Measurements from ENCODE around the gene KYNU. TPM values are rescaled to one million over a fixed set of nuclear protein-coding genes. Genes with fewer than 3 reads are reported as not detected.
A peak's percentile ranks its signal among the peaks of the same experiment; 100 is the strongest.

KYNU gene
- total and polyA plus RNA-seq, 7 donors, result 0.10 to 0.69 (median 0.40) TPM

DNA sequence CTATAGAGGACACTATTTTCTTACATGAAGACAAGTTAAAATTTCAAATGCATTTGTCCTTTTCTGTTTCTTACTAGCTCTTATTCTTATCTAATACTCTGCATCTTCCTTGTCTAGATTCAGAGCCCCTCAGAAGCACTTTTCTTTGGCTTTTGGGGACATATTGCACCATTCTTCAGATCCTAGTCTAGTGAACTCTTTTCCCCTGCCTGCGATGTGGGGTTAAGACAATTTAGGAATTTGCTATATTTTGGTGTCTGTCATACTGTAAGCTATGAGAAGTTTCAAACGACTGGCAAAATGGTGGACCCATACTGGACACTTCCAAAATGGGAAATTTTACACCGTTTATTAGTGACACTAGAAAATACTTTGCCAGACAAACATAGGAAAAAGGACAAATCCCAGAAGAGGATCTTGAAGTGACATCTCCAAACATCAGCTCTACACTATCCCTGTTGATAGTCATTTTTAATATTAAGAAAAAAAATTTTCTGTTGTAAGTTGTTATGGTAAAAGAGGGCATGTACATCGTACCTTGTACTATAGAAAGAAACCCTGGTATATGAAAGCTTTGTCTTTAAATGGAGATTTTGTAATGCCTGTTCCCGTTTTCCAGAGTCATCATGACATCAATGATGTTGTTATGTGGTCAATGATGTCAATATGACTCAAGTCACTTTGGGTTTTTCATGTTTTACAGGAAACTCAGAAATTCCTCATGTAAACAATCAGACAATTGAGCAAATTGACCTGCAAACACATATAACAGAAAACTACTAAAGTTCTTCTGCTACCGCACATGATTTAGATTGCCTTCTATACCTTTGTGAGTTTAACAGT lies 4.4 kb upstream of the KYNU start:
- Histone ChIP-seq H3K4me3 (no peak overlapping the region), H3K9me3 (no peaks in the 10 kb centered on the region), H3K27me3 (ENCODE audit: insufficient read depth in 3 of 3, low read length in 2 of 3) (no peaks in the 10 kb centered on the region), H3K27ac (no peak overlapping the region), H3K36me3 (ENCODE audit: insufficient read depth in 1 of 2, low read depth in 1 of 2) (no peaks in the 10 kb centered on the region), H3K4me1 (no peaks in the 10 kb centered on the region)
- 83 to 90% (median 86%) methylated on average over 6 of the region's 6 CpGs for WGBS, 3 donors
- ATAC-seq (no peak), DNase-seq (no peak)
- intact Hi-C loops (cut with DNase I), result no loop called here
- TF ChIP-seq, protein P1, sequence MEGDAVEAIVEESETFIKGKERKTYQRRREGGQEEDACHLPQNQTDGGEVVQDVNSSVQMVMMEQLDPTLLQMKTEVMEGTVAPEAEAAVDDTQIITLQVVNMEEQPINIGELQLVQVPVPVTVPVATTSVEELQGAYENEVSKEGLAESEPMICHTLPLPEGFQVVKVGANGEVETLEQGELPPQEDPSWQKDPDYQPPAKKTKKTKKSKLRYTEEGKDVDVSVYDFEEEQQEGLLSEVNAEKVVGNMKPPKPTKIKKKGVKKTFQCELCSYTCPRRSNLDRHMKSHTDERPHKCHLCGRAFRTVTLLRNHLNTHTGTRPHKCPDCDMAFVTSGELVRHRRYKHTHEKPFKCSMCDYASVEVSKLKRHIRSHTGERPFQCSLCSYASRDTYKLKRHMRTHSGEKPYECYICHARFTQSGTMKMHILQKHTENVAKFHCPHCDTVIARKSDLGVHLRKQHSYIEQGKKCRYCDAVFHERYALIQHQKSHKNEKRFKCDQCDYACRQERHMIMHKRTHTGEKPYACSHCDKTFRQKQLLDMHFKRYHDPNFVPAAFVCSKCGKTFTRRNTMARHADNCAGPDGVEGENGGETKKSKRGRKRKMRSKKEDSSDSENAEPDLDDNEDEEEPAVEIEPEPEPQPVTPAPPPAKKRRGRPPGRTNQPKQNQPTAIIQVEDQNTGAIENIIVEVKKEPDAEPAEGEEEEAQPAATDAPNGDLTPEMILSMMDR (IDR thresholded peaks at IDR 0.05), result no peak

DNA sequence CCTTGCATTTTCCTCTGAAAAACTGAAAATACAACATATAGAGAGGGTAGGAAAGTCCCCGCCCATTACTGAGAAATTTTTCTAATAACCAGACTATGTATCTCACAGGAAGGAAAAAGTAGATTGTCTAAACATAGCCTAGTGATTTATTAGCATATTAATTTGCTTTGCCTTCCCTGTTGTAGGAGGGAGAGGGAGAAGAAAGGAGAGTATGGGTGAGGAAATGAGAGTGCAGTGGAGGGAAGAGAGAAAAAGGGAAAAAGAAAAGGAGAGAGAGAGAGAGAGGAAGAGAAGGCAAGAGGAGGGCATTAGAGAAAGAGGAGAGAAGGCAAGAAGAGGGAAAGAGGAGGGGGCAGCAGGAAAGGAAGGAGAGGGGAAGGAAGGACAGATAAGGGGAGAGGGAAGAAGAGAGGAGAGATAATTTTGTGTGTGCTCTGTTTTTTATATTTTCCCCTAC lies 3.6 kb upstream of the KYNU start:
- no peak for ATAC-seq
- H3K4me1 ChIP-seq, result no peaks in the 10 kb centered on the region
- H3K4me3 ChIP-seq, result no peak overlapping the region
- intact Hi-C loops (cut with DNase I), result no loop called here
- 89 to 100% (median 90%) methylated on average over 1 of the region's 1 CpG for WGBS, 3 donors
- no peak overlapping the region for H3K27ac ChIP-seq
- H3K9me3 ChIP-seq, result no peaks in the 10 kb centered on the region
- H3K36me3 ChIP-seq (ENCODE audit: insufficient read depth in 1 of 2, low read depth in 1 of 2), result no peaks in the 10 kb centered on the region
- H3K27me3 ChIP-seq (ENCODE audit: insufficient read depth in 3 of 3, low read length in 2 of 3), result no peaks in the 10 kb centered on the region
- DNase-seq, result no peak
- TF ChIP-seq, protein P1 (IDR thresholded peaks at IDR 0.05), result no peak

DNA sequence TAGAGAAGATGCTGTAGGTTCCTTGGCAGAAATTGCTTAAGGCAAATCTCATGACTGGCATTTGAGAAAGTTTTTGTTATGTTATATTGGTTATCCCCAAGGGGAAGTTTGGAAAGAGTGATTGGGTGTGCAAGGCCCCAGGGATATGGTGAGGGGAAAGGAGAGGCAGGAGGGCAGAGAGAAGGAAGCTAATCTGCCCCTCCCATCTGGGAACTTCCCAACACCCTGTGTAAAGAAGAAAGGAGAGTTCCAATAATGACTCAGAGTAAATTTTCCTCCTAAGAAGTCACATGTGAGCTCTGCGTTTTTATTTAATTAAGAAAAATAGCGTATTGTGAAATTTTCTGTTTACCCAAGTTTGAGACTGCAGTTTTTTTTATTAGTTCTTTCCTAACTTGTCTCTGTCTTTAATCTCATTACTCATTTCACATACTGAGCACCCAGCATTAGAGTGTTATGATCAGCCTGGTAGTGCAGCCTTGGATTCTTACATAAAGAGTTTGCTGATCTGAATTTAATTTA lies 3.1 kb upstream of the KYNU start:
- 51 to 67% (median 60%) methylated on average over 2 of the region's 2 CpGs for WGBS, 3 donors
- H3K36me3 ChIP-seq (ENCODE audit: insufficient read depth in 1 of 2, low read depth in 1 of 2), result no peaks in the 10 kb centered on the region
- H3K4me1 ChIP-seq, result no peaks in the 10 kb centered on the region
- no peak overlapping the region for H3K4me3 ChIP-seq
- intact Hi-C loops (cut with DNase I), result no loop called here
- no peak for ATAC-seq
- TF ChIP-seq, protein P1 (IDR thresholded peaks at IDR 0.05), result no peak
- H3K27me3 ChIP-seq (ENCODE audit: insufficient read depth in 3 of 3, low read length in 2 of 3), result no peaks in the 10 kb centered on the region
- H3K27ac ChIP-seq, result no peak overlapping the region
- H3K9me3 ChIP-seq, result no peaks in the 10 kb centered on the region
- DNase-seq, result peak in 1 of 2 donors; percentile 17

DNA sequence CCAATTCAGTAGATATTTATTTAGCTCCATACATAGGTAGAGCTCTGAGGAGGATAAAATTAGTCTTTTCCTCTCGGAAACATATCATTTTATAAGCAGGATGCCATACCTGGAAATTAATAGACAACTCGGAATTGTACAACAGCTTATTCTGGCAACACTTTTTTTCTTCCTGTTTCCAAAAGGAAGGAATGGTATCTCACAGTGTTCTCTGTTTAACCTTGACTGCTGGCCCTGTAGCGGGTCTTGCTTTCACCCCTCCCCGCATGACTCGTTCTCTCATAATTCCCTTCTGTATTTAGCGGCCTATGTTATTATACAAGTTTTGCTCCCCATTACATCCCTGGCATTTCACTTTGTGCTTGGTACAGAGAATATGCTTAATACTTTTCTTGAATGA lies 2.5 kb upstream of the KYNU start:
- no peak overlapping the region for H3K4me3 ChIP-seq
- TF ChIP-seq, protein P1 (IDR thresholded peaks at IDR 0.05), result no peak
- H3K4me1 ChIP-seq, result no peaks in the 10 kb centered on the region
- H3K27ac ChIP-seq, result no peak overlapping the region
- DNase-seq (no peak), ATAC-seq (no peak)
- WGBS, 3 donors, result 90 to 92% (median 91%) methylated on average over 6 of the region's 6 CpGs
- H3K27me3 ChIP-seq (ENCODE audit: insufficient read depth in 3 of 3, low read length in 2 of 3), result no peaks in the 10 kb centered on the region
- intact Hi-C loops (cut with DNase I), result no loop called here
- H3K9me3 ChIP-seq, result no peaks in the 10 kb centered on the region
- no peaks in the 10 kb centered on the region for H3K36me3 ChIP-seq (ENCODE audit: insufficient read depth in 1 of 2, low read depth in 1 of 2)
